Stimulated activated CD4-positive, alpha-beta T cell treated with anti-CD3 and anti-CD28 coated beads, TNF-alpha, amount 100 ng/mL, for 24 hours (primary cell): ENCODE results near the gene NUP210.

ENCODE experiments used
- DNase-seq, 3 experiments: peaks; one replicate each; pipeline ENCODE4 v3.0.0-alpha.2; 2020; ENCODE audit warnings: low read depth in 3 of 3

Gene NUP210

DNA sequence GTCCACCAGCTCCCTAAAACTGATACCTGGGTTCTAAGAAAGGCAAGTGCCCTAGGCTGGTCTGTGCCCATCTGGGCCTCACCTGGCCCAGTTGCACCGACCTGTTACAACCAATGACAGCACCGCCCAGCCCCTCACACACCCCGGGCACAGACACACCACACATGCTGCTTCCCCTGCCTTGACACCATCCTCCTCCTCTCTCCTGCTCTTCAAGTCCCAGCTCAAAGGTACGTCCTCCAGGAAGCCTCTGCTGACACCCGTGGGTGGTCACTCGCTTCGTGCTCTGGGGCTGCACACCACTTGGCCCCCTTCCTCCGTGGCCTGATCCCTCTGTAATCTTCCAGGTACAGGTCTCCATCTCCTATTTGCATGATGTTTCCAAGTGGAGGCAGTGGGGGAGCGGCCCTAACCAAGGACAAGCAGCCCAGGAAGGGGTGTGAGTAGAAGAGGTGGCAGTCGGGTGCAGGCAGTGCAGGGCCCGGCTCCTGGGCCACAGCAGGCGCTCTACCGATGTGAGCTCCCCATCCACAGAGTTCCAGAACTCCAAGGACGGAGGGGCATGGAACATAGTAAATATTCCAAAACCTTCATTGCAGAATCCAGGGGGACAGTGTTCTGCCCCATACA, 144.6 kb downstream of the NUP210 start:
- no peak for DNase-seq

DNA sequence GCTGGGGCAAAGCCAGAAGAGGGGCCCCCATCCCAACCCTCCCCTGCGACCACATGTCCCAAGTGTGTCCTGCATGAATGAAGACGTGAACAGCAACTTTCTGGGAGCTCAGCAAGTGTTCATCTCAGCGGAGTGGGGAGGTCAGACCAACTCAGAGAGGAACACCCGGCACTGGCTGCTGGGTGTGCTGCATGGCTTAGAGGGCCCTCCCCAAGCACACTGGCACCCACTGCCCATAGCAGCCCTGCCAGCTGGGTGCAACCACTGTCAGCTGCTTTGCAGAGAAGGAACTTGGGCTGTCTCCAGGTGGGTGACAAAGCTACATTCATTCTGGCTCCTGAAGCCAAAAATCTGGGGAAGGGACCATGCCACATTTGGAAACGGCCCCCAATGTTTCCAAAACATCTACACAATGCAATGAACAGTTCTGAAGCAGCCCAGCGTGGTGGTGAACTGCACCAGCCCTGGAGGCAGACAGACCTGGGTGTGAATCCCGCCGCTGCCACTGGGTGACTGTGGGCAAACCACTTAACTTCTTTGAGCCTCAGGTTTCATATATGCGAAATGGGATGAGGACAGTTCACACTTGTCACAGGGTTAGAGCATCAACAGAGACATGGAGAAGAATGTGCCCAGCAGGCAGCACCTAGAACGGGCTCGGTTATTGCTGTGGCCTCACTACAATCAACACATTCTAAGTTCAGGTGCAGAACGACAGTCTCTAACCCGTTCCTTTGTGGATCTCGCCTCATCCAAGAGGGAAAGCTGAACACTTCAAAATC, 145.4 kb downstream of the NUP210 start:
- no peak for DNase-seq

DNA sequence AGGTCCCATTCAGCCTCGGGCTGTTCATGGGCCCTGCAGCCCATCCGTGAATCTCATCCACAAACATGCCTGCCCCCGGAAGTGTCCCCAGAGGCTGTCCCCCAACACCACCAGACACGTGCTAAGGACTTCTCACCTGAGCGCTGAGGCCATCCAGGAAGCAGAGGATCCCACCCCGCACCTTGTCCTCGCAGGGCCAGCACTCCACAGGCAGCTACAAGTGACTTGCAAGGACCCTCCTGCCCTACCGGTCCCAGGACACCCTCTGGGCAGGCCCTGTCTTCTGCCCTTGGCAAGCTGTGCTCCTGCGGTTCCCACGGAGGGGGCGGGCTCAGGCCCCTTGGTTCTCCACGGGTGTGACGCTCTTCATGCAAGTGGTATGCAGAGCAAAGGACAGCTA, 146.0 kb downstream of the NUP210 start:
- DNase-seq, result no peak

- DNase-seq, result no peak
Measured at GRCh38 chr3:13273604-13274105, 146.5 kb downstream of the NUP210 start.

DNA sequence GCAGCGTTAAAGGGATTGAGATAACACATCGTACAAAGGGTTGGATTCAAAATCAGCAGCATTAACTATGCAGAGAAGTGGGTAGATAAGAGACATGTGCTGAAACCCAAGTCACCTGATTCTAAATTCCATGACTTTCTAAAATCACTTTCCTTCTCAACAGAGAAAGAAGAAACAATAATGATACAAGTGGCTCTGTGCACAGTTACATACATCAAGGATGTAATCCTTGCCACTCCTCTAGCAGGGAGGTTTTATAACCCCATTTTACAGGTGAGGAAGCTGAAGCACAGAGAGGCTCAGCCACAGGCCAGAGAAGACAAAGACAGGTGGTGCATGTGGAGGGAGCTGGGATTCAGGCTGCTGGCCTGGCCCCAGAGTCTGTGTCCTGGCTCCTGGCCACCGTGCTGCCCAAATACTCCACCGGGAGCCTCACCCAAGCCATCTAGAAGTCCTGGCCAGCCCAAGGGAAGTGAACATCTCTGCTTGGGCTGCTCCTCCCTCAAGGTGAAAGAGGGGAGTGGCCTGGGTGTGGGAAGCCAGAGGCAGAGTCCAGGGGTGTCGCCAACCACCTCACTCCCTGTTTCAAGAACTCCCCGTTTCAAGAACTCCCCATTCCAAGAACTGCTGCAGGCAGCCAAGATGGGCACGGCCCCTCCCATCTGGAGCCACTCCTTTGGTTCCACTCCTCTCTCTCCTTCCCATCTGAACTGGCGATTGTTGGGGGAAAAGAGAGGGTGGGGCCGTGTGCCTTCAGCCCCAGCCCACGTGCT, 147.1 kb downstream of the NUP210 start:
- no peak for DNase-seq

- no peak for DNase-seq
Measured at GRCh38 chr3:13269711-13270378, 150.3 kb downstream of the NUP210 start.

GRCh38 chr3:13268961-13269441, 151.1 kb downstream of the NUP210 start:
- DNase-seq, result no peak

DNA sequence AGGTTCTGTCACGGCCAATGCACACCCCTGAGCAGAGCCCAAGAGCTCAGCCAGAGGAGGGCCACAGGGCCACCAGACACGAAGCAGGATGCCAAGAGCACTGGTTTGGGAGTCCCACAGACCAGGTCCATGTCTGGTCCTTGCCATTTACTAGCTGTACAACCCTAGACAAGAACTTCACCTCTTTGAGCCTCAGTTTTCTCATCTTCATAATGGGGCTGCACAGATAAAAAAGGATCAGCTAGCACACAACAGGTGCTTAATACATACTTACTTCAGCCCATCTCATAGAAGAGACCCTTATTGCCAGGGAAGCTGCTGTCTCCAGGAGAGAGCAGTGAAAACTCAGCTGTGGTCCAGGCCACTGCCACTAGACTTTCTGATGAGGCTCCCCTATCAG, 152.0 kb downstream of the NUP210 start:
- no peak for DNase-seq

- DNase-seq, result no peak
Measured at GRCh38 chr3:13266651-13267362, 153.3 kb downstream of the NUP210 start.
